Motor neuron (in vitro differentiated cells): ENCODE data around the gene OR9A2. TPM values are rescaled to one million over a fixed set of nuclear protein-coding genes. Genes with fewer than 3 reads are reported as not detected.
"Not testable (repeated sequence)": the region's sequence is repeated elsewhere in the genome, so short reads cannot be mapped to it uniquely, and the experiment has no call there.

Source experiments
- ATAC-seq, 8 experiments: fragments of 200-7000 bp; cut with Tn5 transposase; replicated peaks in 6 of 8; 2 replicates each; pipeline ENCODE4 v1.8.0; 2021; ENCODE audit warnings: mild to moderate bottlenecking in 8 of 8, moderate library complexity in 8 of 8
- H3K27ac ChIP-seq, 2 donors: fragments of 250-450 bp; sonication (Bioruptor Pico); 2 replicates each; pipeline ENCODE4 v1.9.0; 2021; ENCODE audit warnings: antibody characterized with exemption in 2 of 2, mild to moderate bottlenecking in 2 of 2, moderate library complexity in 1 of 2
- H3K4me1 ChIP-seq, 2 donors: fragments of 250-450 bp; sonication (Bioruptor Pico); replicated peaks in 1 of 2; 2 replicates each; pipeline ENCODE4 v1.6.1; 2021; ENCODE audit warnings: antibody characterized with exemption in 2 of 2, mild to moderate bottlenecking in 2 of 2, moderate library complexity in 1 of 2
- H3K4me3 ChIP-seq, 5 donors: fragments of 250-450 bp; sonication (Bioruptor Pico); 2 replicates each; pipeline ENCODE4 v1.9.0; 2021; ENCODE audit warnings: antibody characterized with exemption in 5 of 5, mild to moderate bottlenecking in 5 of 5, moderate library complexity in 4 of 5
- WGBS, 10 experiments: fragments of 450-650 bp; shearing (Covaris generic); methylation state at CpG; one replicate each; pipeline ENCODE4 v1.0.0; 2022; 5-methylcytosine and 5-hydroxymethylcytosine counted together
- in situ Hi-C, 9 experiments: fragments of 400-800 bp; cut with MboI; loops; one replicate each; pipeline ENCODE4 v1.15.0; 2021; ENCODE audit warnings: low sequenced_read_pairs in 9 of 9, low pct_unique_long_range_greater_than_20kb in 2 of 9; ENCODE audit not compliant: unreplicated experiment in 9 of 9
- total RNA-seq, 8 experiments: library from RNA; unstranded; fragments of 300-600 nt; gene quantifications; 2 replicates each; pipeline versions ENCODE4 v1.2.3 to v1.2.4, GENCODE V29; 2022

OR9A2 gene
- total RNA-seq, 8 experiments from 2014 or later = 0.27 to 1.5 (median 0.41) TPM; not detected in 5

DNA sequence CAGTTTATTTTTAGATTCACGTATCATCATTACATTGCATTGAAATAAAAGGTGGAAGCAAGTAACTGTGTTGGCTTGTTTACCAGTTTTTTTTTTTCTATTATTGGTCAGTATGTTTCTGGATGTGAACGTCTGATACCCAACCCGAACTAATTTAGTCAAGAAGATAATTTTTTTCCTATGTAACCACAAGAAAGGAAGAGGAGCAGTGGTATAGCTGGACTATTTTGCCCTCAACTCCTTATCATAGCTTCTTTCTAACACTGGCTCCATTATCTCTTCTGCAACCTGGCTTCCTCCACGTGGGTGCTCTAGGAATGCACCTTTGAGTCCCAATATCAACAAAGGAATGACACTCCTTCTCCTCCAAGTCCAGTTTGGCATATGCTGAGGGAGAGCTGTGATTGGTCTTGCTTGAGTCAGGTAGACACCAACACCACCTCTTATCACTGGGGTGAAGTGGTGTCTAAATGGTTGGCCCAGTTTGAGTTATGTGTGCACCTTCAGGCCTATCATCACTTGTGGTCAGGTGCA, 29.4 kb downstream of the OR9A2 start:
- Histone ChIP-seq H3K4me3 (no peak overlapping the region), H3K27ac (no peak overlapping the region), H3K4me1 (no peaks in the 10 kb centered on the region)
- in situ Hi-C loops = loop anchor here in 1 of 9 experiments (25.0 kb wide), 1 partner anchor 110 kb away; the partner anchor contains the start of gene TRPV6
- WGBS, 10 experiments = 0 to 82% (median 60%) methylated on average over 1 to 4 of the region's 4 CpGs; no CpG with 5 or more reads in 1 of the 10 experiments
- no peak for ATAC-seq

DNA sequence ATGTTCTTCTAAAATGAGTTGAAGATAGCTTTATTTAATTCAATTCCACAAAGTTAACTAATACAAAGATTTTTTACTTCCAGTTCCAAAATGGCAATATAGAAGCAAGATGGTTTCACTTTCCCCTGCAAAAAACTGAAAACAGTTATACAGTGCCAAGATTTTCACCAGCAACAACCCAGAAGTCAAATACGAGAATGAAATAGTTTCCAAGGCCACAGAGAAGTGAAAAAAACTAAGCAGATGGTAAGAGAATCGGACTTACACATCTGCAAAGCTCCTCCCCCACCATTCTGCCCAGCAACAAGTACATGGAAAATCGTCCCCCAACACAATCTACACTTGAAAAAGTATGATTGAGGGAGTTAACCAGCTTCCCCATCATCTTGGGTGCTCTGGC, 34.5 kb downstream of the OR9A2 start:
- 0 to 57% (median 39%) methylated on average over 1 to 3 of the region's 3 CpGs for WGBS, 10 experiments

GRCh38 chr7:142984297-142984696, 42.6 kb downstream of the OR9A2 start:
- ATAC-seq = no peak
- H3K4me1 ChIP-seq = no peaks in the 10 kb centered on the region
- H3K27ac ChIP-seq = no peak overlapping the region
- WGBS, 10 experiments = 83% methylated on average over 1 of the region's 1 CpG; no CpG with 5 or more reads in 9 of the 10 experiments
- H3K4me3 ChIP-seq = no peak overlapping the region
- in situ Hi-C loops = loop anchor here in 1 of 9 experiments (25.0 kb wide), 1 partner anchor 97 kb away; the partner anchor contains the start of gene TRPV6

More for the DNA sequence above, 34.5 kb downstream of the OR9A2 start:
- Histone ChIP-seq H3K4me1 (no peaks in the 10 kb centered on the region), H3K4me3 (no peak overlapping the region), H3K27ac (no peak overlapping the region)
- ATAC-seq = no peak
- in situ Hi-C loops = loop anchor here in 1 of 9 experiments (25.0 kb wide), 1 partner anchor 105 kb away; the partner anchor contains the start of gene TRPV6

GRCh38 chr7:142983825-142984224, 43.1 kb downstream of the OR9A2 start:
- 0 to 67% methylated on average over 1 of the region's 1 CpG; no CpG with 5 or more reads in 8 of the 10 experiments for WGBS, 10 experiments
- H3K4me3 ChIP-seq = no peak overlapping the region
- ATAC-seq = no peak
- no peak overlapping the region for H3K27ac ChIP-seq
- no peaks in the 10 kb centered on the region for H3K4me1 ChIP-seq
- in situ Hi-C loops = loop anchor here in 1 of 9 experiments (25.0 kb wide), 1 partner anchor 97 kb away; the partner anchor contains the start of gene TRPV6

DNA sequence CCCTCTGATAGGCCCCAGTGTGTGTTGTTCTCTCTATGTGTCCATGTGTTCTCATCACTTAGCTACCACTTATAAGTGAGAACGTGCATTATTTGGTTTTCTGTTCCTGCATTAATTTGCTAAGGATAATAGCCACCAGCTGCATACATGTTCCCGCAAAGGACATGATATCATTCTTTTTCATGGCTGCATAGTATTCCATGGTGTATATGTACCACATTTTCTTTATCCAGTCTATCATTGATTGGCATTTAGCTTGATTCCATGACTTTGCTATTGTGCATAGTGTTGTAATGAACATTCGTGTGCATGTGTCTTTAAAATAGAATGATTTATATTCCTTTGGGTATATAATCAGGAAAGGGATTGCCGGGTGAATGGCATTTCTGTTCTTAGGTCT, 48.5 kb downstream of the OR9A2 start:
- H3K4me1 ChIP-seq, ATAC-seq, H3K4me3 ChIP-seq, H3K27ac ChIP-seq: not testable (repeated sequence)
- 16 to 100% (median 66%) methylated on average over 1 to 4 of the region's 4 CpGs for WGBS, 10 experiments
- in situ Hi-C loops = loop anchor here in 1 of 9 experiments (25.0 kb wide), 1 partner anchor 91 kb away; the partner anchor contains the start of gene TRPV6

Other genes starting within 250 kb of the OR9A2 start
- 1 to 10 TPM in 7 of 8 experiments, under 1 TPM in 1; 0.97 to 9.9 (median 3.3) TPM for gene EPHB6, start 172.1 kb downstream of the OR9A2 start, total RNA-seq
- gene TRPV6, start 141.4 kb downstream of the OR9A2 start, total RNA-seq = 1 to 10 TPM in 3 of 8 experiments, under 1 TPM in 5; 0.07 to 1.7 (median 0.53) TPM
- under 1 TPM in 5 of 8 experiments, not detected in 3; 0.09 to 0.25 (median 0.13) TPM for gene TRPV5, start 93.4 kb downstream of the OR9A2 start, total RNA-seq
- under 1 TPM in 1 of 8 experiments, not detected in 7; 0.29 TPM for gene LLCFC1, start 87.6 kb downstream of the OR9A2 start, total RNA-seq
- 1 to 10 TPM in 2 of 8 experiments, under 1 TPM in 5, not detected in 1; 0.21 to 2.1 (median 0.54) TPM for gene KEL, start 64.8 kb downstream of the OR9A2 start, total RNA-seq
- under 1 TPM in 3 of 8 experiments, not detected in 5; 0.27 to 0.85 (median 0.29) TPM for gene OR6V1, start 25.2 kb upstream of the OR9A2 start, total RNA-seq
- gene PIP, start 104.9 kb upstream of the OR9A2 start, total RNA-seq = not detected
- gene TAS2R39, start 156.3 kb upstream of the OR9A2 start, total RNA-seq = under 1 TPM in 5 of 8 experiments, not detected in 3; 0.28 to 0.45 (median 0.33) TPM
- under 1 TPM in 4 of 8 experiments, not detected in 4; 0.27 to 0.76 (median 0.57) TPM for gene TAS2R40, start 194.9 kb upstream of the OR9A2 start, total RNA-seq
- 100 to 1,000 TPM in 2 of 8 experiments, 10 to 100 TPM in 6; 18.0 to 189 (median 46.9) TPM for gene GSTK1, start 236.3 kb upstream of the OR9A2 start, total RNA-seq